WI38 (cell line): Measurements from ENCODE around the gene APBA2.

Source experiments
- H3K4me3 ChIP-seq: 2 replicates; pipeline ENCODE4 v1.5.1; 2011; ENCODE audit warnings: low read depth, mild to moderate bottlenecking, control low read depth, low read length
- TF ChIP-seq, protein P1 (sequence below): IDR thresholded peaks from 2 replicates; pipeline ENCODE4 v1.5.1; 2012; ENCODE audit warnings: low read depth, mild to moderate bottlenecking, control low read depth, low read length

APBA2 gene

DNA sequence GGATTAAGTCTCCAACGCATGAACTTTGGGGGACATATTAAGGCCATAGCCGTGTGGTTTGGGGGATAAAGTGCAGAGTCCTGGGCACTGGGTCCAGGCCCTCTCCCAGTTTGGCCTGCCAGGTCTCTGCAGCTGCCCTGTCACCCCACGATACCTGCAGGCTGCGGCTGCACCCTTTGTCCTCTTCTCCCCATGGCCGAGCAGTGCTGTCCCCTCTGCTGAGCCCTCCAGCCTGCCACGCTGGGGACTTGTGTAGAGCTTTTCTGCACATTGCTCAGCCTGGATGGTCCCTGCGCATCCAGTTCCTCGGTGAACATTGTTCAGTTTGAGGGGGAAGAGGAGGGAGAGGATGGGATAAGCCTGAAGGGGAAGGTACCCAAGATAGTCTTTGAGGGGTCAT lies 167.2 kb downstream of the APBA2 start:
- TF ChIP-seq, protein P1, sequence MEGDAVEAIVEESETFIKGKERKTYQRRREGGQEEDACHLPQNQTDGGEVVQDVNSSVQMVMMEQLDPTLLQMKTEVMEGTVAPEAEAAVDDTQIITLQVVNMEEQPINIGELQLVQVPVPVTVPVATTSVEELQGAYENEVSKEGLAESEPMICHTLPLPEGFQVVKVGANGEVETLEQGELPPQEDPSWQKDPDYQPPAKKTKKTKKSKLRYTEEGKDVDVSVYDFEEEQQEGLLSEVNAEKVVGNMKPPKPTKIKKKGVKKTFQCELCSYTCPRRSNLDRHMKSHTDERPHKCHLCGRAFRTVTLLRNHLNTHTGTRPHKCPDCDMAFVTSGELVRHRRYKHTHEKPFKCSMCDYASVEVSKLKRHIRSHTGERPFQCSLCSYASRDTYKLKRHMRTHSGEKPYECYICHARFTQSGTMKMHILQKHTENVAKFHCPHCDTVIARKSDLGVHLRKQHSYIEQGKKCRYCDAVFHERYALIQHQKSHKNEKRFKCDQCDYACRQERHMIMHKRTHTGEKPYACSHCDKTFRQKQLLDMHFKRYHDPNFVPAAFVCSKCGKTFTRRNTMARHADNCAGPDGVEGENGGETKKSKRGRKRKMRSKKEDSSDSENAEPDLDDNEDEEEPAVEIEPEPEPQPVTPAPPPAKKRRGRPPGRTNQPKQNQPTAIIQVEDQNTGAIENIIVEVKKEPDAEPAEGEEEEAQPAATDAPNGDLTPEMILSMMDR = no peak
- H3K4me3 ChIP-seq = no peak overlapping the region

DNA sequence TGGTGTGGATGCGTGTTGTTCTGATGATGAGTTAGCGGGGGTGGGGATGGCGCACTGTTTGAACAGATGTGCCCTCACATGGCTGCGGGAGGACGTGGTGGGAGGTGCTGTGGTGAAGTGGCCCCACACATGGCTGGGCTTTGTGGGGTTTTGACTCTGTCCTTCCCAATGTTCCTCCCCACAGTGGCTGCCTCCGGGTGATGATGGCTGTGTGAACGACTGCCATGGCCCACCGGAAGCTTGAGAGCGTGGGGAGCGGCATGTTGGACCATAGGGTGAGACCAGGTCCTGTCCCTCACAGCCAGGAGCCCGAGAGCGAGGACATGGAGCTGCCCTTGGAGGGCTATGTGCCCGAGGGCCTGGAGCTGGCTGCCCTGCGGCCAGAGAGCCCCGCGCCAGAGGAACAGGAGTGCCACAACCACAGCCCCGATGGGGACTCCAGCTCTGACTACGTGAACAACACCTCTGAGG lies 167.9 kb downstream of the APBA2 start:
- TF ChIP-seq, protein P1 = no peak
- H3K4me3 ChIP-seq = no peak overlapping the region

DNA sequence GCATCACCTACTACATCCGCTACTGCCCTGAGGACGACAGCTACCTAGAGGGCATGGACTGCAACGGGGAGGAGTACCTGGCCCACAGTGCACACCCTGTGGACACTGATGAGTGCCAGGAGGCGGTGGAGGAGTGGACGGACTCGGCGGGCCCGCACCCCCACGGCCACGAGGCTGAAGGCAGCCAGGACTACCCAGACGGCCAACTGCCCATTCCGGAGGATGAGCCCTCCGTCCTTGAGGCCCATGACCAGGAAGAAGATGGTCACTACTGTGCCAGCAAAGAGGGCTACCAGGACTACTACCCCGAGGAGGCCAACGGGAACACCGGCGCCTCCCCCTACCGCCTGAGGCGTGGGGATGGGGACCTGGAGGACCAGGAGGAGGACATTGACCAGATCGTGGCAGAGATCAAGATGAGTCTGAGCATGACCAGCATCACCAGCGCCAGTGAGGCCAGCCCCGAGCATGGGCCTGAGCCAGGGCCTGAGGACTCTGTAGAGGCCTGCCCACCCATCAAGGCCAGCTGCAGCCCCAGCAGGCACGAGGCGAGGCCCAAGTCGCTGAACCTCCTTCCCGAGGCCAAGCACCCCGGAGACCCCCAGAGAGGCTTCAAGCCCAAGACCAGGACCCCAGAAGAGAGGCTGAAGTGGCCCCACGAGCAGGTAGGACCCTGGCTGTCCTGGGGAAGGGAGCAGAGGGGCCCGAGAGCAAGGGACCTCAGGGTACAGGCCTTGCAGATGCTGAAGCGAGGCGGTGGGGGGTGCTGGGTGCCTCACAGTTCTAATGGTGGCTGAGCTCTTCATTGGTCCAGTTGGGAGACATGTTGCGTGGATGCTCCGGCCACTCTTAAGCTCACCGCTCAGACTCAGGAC lies 168.6 kb downstream of the APBA2 start:
- TF ChIP-seq, protein P1 = no peak
- H3K4me3 ChIP-seq = no peak overlapping the region

DNA sequence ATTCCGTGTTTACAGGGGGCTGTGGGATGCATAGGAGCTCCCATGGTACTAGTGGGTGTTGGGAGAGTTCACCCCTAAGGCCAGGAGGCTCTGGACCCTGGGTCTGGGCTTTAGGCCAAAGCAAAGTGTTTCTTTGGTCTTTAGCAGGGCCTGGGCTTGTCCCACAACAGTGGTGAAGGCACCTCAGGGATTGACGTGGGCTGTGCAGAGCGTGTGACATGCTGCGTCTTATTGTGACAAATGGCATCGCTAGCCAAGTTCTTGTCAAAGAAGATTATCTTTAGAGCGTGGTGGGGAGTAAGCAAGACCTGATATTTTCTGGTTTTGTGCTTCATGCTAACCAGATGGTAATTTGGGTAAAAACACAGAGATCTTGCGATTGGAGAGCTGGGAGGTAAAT lies 170.1 kb downstream of the APBA2 start:
- TF ChIP-seq, protein P1 = no peak
- H3K4me3 ChIP-seq = no peak overlapping the region

DNA sequence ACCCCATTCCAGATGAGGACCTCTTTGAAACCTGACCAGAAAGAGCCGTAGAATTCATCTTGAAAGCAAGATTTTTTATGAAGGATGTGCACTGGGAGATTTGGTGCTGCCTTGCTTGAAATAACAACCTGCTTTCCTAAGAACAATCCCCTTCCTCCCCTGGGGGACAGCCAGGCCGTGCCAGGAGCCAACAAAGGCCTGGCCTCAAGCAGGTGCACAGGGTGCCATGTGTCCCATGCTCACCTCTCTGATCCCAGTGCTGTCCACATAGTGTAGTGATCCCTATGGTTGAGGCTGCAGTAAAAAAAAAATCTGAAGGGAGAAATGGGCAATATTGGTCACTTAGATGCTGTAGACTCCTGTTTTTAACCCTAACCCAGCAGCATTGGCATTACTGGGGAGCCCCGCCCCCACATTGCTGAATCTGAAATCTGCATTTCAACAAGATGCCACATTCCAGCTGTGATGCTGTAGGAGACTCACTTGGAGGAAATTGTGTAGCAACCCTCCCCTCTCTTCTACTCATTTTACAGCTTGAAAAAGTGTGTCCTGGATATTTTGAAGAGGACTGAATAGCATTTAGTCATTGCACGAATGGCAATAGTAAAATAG lies 171.2 kb downstream of the APBA2 start:
- TF ChIP-seq, protein P1 = no peak
- H3K4me3 ChIP-seq = no peak overlapping the region

DNA sequence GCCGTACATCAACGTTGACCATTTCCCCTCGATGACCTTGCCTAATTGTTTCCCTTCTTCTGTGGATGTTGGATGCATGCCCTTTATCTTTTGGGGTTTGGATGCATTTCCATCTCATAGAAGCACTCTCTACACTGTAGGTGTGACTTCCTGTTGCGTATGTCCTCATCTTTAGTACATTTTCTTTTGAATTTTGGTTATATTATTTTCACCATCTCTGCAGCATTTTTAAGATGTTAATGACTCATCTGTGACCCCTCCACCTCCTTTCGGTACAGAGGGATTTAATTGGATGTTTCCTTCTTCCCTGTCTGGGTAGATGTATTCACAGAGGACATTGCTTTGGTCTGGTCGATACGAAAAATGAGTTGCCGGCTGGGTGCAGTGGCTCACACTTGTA lies 172.1 kb downstream of the APBA2 start:
- H3K4me3 ChIP-seq = no peak overlapping the region
- TF ChIP-seq, protein P1 = no peak
